Femur (tissue), 1 donor: ENCODE results near the gene TMEM183A.
"Not testable (repeated sequence)": the region's sequence is repeated elsewhere in the genome, so short reads cannot be mapped to it uniquely, and the experiment has no call there.

Experiments used
- DNase-seq: peaks from one replicate; pipeline ENCODE4 v3.0.0-alpha.2; 2017

Gene TMEM183A, protein sequence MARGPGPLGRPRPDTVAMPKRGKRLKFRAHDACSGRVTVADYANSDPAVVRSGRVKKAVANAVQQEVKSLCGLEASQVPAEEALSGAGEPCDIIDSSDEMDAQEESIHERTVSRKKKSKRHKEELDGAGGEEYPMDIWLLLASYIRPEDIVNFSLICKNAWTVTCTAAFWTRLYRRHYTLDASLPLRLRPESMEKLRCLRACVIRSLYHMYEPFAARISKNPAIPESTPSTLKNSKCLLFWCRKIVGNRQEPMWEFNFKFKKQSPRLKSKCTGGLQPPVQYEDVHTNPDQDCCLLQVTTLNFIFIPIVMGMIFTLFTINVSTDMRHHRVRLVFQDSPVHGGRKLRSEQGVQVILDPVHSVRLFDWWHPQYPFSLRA

GRCh38 chr1:203006948-203007871 is at the start of gene TMEM183A:
Gene TMEM183A, plus strand, starts transcription at chr1:203007374. Its CDS starts 92 bp downstream, at chr1:203007466.
- peak; percentile 98 for DNase-seq

DNA sequence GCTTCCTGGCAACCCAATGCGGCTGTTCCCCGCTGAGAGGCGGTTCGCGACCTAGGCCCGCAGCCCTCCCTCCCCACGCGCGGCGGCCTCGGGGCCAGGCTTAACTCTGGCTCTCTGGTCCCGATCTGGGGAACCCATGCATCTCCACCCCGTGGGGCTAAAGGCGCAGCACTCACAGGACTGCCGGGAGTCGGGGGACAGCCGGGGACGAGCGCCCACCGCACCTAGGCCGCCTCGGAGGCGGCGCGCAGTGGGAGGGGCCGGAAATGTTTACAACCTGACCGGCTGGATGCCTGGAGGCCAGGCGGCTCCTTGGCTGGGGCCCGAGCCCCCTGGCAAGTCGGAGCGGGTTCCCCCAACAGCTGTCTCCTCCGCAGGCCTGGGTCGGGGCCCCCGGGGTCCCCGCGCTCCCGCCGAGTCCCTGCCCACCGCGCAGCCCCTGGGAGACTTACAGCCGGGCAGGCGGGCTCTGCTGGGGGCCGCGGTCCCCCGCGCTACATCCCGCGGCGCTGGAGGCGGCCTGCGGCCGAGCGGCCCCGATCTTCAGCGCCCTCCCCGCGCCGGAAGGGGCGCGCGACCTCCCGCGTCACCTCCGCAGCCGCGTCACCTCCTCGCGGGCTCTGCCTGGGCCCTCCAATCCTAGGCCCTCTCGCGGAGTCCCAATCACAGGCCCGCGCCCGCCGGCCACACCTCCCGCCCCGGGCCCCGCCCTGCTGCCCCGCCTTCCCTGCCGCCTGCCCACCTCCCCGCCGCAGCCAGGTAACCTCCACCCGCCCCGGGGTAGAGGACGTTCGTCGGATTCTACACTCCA is 49.2 kb upstream of the TMEM183A start, which contains the start of gene ADIPOR1:
Gene ADIPOR1, minus strand, starts transcription at position 580 of the 811 bp plus-strand sequence. CDS start 7,242 bp downstream, outside the sequence.
- peak; percentile 95 for DNase-seq

- no peak for DNase-seq
These were observed 48.5 kb upstream of the TMEM183A start for GRCh38 chr1:202958544-202959275.

GRCh38 chr1:202959276-202959620 is 47.9 kb upstream of the TMEM183A start:
- no peak for DNase-seq

DNA sequence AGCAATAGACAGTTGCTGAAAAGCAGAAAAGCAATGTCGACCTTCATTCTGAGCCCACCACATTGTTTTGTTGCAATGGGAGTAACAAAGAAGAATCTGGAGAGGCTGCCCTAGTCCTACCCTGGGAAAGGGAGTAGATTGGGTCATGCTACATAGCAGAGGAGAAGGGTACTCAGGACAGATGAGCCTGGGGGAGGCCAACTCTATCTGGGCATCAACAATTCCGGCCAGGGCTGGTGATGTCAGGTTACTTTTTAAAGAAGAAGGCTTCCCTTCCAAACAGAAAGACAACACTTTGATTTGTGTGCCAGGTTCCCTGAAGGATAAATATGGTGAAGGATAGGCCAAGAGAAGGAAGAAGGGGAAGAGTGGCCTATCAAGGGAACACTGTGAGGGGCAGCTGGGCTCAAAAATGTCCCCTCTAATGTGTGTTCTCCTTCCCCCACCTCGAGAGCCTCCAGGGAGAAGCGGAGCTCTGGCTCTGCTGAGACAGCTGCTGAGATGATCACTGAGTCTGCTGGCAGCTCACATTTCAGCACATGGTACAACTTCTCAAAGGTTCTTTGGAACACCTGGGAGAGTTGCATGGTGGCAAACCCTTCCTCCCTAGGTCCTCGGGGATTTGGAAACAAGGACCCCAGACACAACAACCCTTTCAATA is 45.8 kb upstream of the TMEM183A start:
- no peak for DNase-seq

GRCh38 chr1:202964791-202965410 is 42.3 kb upstream of the TMEM183A start:
- peak; percentile 61 for DNase-seq

GRCh38 chr1:202965422-202965821 is 41.8 kb upstream of the TMEM183A start:
- DNase-seq: no peak

DNA sequence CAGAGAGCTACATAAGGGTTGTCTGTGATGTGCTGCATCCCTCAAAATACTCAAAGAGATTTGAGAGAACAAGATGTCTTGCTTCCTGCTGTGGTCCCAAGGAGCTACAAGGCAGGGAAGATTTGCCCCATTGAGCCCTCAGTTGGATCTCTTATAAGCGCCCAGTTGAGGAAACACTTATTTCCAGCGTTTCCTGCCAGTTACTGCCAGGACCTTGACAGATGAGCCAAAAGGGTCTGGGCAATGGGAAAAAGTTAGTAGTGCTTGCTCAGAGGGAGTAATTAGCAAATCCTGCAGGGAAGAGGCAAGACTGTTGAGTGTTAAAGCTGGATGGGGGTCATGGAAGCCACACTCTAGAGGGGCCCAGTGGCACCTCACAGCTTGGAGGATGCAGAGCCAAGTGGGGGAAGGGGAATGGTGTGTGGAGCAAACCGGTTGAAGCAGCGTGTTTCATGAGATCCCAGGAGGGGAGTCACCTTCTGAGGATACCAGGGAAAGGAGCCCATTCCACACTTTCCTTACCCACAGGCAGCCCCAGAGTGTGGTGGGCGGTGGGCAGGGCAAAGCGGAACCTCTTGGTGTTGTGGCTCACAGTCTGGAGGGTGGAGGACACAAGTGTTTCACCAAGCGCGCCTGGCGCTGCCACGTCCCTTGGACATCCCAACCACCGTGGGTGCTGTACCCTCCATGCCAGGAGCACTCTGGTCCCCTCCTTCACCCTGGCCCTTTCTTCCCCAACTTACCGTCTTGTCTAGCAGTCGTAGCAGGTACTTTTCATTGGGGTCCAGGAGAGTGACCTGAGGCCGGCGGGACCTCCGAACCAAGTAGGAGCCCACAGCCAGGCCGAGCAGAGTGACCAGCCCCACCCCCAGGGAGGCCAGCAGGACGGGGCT is 40.9 kb upstream of the TMEM183A start:
- DNase-seq: no peak

DNA sequence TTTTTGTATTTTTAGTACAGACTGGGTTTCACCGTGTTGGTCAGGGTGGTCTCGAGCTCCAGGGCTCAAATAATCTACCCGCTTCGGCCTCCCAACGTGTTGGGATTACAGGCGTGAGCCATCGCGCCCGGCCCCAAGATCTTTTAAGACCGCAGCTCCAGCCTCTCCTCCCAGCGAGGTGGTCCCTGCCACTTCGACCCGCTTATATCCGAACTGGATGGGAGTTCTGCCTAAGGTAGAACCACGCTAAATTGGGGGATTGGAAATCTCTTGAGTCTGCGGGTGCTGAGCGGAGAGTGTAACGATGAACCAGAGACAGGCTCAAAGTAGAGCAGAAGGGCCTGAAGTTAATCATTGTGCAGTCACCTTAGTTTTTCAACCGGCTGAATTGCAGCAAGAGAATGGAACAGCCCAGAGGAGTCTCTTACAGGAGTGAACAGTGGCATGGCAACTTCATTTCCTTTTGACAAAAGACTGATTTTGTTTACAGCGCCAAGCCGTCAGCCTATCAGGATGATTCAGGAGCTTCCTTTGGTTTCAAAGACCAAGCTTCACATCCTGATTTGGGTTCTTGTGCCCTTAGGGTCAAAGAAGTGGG is 39.4 kb upstream of the TMEM183A start:
- no peak for DNase-seq

- DNase-seq: no peak
These were observed 38.8 kb upstream of the TMEM183A start for GRCh38 chr1:202968351-202968750.

GRCh38 chr1:202968895-202969295 is 38.3 kb upstream of the TMEM183A start:
- peak; percentile 57 for DNase-seq

- no peak for DNase-seq
These were observed 35.1 kb upstream of the TMEM183A start for GRCh38 chr1:202972046-202972445.

GRCh38 chr1:202974856-202975255 is 32.3 kb upstream of the TMEM183A start:
- DNase-seq: no peak

- DNase-seq: no peak
These were observed 30.5 kb upstream of the TMEM183A start for GRCh38 chr1:202976633-202977032.

DNA sequence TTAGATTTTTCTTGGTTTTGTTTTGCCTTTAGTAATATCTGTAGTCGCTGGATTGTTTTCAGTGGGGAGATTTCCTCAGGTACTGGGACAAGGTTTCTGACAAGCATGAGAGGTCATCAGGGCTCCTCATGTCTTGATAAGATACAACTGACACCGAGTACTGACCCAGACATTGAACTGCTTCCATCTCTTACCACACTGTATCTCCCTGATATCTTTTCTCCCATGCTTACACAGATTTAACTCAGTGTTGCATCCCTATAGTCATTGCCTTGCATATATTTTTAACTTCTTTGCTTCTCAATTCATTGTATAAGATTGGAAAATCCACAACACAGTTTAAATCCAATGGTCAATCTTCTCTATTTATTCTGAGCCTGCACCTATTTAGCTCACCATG is 27.7 kb upstream of the TMEM183A start:
- no peak for DNase-seq

GRCh38 chr1:202981939-202982338 is 25.2 kb upstream of the TMEM183A start:
- DNase-seq: no peak

GRCh38 chr1:202982715-202983430 is 24.3 kb upstream of the TMEM183A start:
- DNase-seq: no peak

DNA sequence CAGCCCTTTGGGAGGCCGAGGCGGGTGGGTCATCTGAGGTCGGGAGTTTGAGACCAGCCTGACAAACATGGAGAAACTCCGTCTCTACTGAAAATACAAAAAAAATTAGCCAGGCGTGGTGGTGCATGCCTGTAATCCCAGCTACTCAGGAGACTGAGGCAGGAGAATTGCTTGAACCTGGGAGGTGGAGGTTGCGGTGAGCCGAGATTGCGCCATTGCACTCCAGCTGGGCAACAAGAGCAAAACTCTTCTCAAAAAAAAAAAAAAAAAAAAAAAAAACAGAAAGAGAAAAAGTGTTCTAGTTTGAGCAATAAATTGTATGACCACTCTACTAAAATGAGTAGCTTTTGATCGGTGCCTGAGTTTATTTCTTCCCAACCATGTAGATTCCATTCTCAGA is 21.1 kb upstream of the TMEM183A start:
- not testable (repeated sequence) for DNase-seq

DNA sequence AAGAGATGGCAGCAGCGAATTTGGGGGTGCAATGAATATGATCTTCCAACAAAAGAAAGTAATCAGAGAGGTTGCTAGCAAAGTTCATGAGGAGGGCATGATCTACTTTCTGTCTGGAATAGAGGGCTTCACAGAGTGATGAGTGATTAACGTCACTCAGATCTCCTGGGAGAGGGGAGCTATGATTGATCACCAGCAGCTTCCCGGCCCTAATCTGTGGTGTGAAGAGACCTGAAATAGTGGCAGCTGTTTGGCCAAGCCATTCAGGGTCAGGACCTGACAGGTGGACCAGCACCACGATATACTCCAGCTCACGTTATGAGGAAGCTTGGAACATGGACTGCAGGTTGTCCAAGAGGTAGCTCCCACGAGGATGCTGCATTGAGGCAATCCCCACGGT is 19.9 kb upstream of the TMEM183A start:
- no peak for DNase-seq
